ENCODE measurements around the gene TRIB2.

The TRIB2 gene

DNA sequence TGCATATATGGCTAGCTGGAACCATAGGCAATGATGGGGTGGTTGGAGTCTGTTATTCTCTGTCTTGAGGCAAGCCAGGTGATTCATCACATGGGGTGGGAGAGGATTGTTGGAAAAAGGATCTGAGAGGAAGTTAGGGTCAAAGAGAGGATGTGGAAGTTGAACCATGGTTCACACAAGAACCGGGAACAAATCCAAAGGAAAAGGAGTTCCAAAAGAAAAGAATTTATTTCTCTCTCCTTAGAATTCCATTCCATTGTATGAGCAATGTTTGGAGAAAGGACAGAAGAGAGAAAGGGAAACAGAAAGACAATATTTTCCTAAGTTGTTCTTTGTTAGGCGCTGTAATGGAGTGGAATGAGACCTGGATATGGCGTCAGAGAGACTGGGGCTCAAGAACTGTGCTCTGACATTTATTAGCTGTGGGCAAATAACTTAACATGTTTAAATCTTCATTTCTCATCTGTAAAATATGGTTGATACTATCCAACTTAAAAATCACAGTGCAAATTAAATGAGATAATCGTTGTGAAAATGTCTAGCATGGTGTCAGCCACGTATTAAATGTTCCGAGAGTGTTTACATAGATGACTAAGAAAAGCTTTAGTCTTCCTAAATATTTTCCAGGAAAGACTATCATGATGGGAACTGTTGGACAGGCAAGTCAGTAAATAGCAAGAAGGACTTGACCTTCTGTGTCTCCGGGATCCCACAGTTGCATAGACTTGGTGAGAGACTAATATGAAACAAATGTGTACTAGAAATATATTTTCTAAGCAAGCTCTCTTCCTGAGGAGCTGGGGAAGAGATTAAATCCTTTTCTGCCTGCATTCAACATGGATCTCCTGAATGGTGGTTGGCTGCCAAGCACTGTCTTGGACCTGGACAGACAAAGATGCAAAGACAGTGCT lies 71.4 kb downstream of the TRIB2 start:
- no peak for DNase-seq

DNA sequence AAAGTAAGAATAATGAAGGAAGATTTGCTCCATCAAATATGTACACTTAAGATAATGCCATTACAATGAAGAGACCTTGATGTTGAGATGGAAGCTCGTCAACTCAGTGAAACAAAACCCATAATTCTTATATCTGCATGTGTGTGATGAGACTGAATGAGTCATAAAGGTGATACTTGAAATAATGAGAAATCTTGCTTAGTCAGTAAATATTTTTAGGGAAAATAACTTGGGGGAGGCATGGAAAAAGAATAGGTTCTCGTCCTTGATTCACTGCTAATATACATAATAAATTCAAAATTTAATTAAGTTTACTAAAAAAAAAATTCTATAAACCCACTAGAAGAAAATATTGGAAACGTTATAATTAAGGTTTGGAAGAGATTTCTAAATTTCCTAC lies 75.2 kb downstream of the TRIB2 start:
- no peak for DNase-seq
